Esophagus mucosa (tissue), 1 donor: Measurements from ENCODE around the gene SCGB1C2. TPM values are rescaled to one million over a fixed set of nuclear protein-coding genes. Genes with fewer than 3 reads are reported as not detected.

Experiments
- ATAC-seq: fragments of 200-7000 bp; cut with Tn5 transposase; one replicate; pipeline ENCODE4 v1.9.1; 2020
- total RNA-seq: library from RNA; stranded (reverse); gene quantifications from one replicate; pipeline ENCODE4 v1.2.4, GENCODE V29; 2023
- donor health status: DM: yes; HTN: yes; CAD: no.

Gene SCGB1C2
- total RNA-seq, 1 donor from 2014 or later: not detected

- no peak for ATAC-seq
Observed at GRCh38 chr17:172401-172800, 35.0 kb downstream of the SCGB1C2 start.

- ATAC-seq: no peak
Observed at GRCh38 chr17:173166-173911, 36.0 kb downstream of the SCGB1C2 start.

DNA sequence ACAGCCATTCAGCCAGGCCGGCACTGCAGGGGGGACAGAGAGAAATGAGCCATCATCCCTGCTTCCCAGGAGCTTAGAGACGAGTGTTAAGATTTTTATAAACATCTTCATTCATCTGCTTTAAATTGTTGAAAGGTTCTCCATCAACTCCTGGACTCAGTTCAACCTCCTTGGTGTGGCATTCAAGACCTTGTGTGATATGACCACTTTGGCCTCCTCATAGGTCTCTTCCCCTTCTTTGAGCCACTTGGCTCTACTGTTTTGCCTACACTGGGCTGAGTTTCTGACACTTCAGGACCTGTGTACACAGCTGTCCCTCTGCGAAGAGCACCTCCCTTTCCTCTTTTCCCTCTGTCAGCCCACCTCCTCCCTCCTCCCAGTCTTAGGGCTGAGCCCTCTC is 39.8 kb downstream of the SCGB1C2 start:
- no peak for ATAC-seq

DNA sequence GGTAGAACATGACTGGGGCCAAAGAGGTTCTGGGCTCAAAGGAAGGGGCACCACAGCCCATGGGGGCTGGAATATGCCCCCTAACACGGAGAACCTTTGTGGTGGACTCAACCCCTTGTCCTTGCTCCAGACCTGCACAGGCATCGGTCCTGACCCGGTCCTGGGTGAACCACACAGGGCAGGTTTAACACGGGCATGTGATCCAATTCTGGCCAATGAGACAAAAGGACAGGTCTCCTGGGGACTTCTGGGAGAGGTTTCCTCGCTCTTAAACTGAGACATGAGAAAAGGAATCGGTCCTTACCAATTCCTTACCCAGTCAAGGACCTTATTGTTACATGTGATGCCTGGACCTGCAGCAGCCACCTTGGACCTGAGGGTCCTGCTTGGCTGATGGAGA is 40.4 kb downstream of the SCGB1C2 start:
- no peak for ATAC-seq

GRCh38 chr17:178292-179065 is 41.1 kb downstream of the SCGB1C2 start:
- ATAC-seq: no peak

DNA sequence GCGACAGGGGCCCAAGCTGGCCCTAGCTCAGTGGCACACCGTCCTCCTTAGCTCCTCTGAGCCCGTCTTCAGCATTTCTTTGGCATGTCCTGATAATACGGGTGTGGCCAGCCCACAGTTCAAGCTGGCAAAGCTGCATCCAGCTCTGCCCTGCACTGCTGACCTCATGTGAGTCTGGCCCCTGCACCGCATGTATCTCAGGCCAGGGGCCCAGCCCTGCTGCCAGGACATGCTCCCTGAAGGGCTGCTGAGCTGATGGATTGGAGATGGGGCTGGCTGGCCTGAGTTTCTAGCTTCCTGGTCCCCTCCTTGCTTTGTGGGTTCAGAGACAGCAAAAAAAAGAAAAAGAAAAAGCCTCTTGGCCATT is 41.7 kb downstream of the SCGB1C2 start:
- ATAC-seq: peak; percentile 8

DNA sequence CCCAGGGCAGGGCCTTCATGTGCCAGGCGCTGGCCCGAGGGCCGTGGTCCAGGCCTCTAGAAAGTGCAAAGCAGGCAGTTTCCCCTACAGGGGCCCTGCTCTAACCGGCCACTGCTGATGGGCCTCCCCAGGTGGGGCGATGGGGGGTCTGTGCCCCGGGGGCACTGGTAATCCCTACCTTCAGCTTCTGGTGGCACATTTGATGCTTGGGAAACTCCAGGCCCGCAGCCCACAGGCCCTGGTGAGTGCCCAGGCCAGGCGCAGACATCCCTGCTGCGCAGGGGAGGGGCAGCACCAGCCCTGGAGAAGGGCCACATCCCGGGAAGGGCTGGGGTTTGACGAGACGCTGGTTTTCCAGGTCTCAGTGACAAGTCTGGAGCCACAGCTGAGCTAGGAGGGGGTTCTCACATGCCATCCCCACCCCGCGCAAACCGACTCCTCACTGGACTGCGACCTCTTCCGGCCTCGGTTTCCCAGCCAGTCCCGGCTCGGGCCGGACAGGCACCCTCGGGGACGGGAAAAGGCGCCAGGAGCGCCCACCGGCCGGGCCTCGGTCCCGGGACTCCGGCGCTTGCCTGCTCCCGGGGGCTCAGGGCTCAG is 42.5 kb downstream of the SCGB1C2 start:
- ATAC-seq: no peak

DNA sequence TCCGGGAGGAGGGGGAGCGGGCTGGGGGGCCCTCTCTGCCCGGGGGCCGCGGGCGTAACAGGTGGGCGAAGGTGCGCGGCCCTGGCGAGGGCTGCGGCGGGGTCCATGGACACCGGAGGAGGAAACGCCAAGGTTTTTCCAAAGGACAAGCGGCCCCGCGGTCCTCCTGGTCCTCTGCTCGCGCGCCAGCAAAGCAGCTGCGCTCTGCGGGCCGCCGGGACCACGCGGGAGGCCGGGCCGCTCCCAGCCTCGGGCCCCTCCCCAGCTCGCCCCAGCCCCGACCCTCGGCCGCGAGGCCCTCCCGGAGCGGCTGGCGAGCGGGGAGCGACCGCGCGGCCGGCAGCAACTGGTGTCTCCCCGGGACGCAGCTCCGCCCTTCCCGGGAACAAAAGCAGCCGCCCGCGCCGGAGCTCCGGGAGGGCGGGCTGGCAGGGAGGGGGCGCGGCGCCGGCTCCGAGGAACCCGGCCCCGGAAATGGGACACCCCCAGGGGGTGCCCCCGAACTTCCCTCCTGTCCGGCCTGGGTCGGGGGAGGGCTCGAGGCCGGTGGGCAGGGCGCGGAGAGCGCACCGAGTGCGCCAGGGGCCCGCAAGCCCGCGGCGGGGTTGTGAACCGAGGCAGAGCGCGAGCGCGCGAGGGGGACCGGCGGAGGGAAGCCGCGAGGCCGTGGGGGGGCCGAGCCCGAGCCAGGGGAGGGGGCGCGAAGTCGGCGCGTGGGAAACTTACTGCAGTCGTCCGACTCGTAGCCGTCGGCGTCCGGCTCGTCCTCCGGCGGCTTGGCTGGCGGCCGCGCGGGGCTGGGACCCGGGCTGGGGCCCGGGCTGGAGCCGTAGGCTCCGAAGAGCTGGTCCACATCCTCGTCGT is 43.2 kb downstream of the SCGB1C2 start:
- peak; percentile 14 for ATAC-seq

GRCh38 chr17:181245-182049 is 44.1 kb downstream of the SCGB1C2 start, which contains the start of gene DOC2B:
DOC2B (minus strand) TSS chr17:181650; CDS start chr17:181479, 171 bp downstream.
- peak; percentile 61 for ATAC-seq

DNA sequence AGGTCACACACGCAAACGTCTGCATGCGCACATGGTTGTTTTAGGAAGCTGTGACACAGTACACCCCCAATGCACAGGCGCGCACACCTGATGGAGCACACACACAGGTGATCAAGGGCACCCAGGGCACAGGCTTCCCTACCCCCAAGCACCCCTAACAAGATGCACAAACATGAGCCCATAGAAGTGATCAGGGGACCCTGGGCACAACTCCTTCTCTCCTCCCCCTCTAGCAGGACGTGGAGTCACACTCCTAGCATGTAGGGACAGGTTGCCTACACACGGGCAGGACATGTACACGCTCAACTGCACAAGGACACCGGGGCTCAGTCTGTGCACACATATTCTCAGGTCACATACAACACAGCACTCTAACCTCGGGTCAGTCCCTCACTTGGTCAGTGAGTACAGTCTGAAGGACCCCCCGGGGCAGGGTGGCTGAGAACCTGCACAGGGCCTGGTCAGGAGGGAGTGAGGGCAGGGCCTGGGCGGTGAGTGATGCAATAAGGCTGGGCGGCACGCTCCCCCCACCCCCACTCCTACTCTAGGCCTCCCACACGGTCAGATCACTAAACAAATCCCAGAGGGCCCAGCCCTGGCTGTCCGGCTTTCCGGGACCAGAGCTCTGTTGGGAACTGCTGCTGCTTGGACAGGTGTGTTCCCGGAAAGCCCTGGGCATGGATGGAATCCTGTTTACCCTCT is 44.8 kb downstream of the SCGB1C2 start:
- peak; percentile 52 for ATAC-seq

- ATAC-seq: no peak
Observed at GRCh38 chr17:183021-183420, 45.7 kb downstream of the SCGB1C2 start.

DNA sequence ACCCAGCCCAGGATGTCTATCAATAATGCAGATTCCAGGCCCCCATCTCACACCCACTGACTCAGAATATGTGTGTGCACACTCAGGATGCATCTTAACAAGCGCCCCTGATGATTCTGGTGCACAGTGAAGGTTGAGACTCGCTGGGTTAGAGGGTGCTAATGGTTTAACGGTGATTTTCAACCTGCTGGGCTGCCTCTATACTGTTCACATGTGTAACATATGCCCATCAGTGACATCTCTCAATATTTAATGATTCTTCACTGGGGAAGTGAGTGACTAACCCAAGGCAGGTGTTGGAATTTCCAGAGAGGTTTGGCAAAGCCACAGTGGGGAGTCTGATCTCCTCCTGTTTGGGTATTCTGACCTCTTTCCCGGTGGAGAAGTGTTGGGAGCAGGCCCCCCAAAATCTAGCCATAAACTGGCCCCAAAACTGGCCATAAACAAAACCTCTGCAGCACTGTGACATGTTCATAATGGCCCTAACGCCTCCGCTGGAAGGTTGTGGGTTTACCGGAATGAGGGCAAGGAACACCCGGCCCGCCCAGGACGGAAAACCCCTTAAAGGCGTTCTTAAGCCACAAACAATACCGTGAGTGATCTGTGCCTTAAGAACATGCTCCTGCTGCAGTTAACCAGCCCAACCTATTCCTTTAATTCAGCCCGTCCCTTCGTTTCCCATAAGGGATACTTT is 48.2 kb downstream of the SCGB1C2 start:
- ATAC-seq: no peak

DNA sequence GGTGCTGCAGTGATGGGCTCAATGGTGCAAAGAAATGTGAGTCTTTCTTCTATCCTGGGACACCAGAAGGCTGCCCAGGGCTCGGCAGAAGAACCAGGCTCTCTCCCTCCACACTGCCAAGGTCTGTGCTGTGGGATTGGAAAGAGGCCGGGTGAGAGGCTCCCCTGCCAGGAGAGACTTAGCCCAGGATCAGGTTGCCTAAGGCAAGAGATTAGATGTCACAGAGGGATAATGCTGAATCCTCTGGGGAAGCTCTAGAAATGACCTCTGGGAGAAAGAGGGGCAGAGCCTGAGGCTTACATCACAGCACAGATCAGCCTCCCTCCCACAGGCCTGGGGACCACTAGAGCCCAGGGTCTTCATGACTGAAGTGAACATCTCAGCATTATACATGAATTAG is 49.8 kb downstream of the SCGB1C2 start:
- no peak for ATAC-seq

Other genes with a start within 250 kb of the SCGB1C2 start
- 32.5 TPM for gene DOC2B, start 44.1 kb downstream of the SCGB1C2 start, total RNA-seq
- gene RPH3AL, start 215.2 kb downstream of the SCGB1C2 start, total RNA-seq: 10.0 TPM